ENCODE data around the gene ABHD2. TPM values are rescaled to one million over a fixed set of nuclear protein-coding genes. Genes with fewer than 3 reads are reported as not detected.
"Not testable (repeated sequence)": the region's sequence is repeated elsewhere in the genome, so short reads cannot be mapped to it uniquely, and the experiment has no call there.

ABHD2 gene
- total RNA-seq, 1 donor: 168 TPM

DNA sequence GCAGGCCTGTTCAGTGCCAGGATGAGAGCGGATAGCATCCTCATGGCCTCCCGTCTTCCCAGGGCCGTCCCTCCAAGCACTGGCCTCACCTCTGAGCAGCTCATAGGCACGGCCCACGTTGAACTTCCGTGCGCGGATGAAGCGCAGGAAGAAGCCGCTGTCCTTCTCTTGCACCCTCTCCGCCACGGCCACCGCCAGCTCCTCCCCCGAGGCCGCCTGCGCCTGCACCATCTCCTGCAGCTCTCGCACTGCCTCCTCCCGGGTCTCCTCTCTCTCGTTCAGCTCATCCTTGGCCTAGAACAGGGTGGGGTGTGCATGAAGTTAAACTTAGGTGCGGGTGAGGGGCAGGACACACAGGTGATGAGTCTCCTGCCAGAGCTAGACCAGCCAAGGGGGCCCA lies 128.8 kb downstream of the ABHD2 start:
- DNase-seq (ENCODE audit: low read depth in 2 of 3, low spot score in 2 of 3): no peak

GRCh38 chr15:89217686-89218376 lies 129.6 kb downstream of the ABHD2 start:
- no peak for DNase-seq (ENCODE audit: low read depth in 2 of 3, low spot score in 2 of 3)

- no peak for DNase-seq (ENCODE audit: low read depth in 2 of 3, low spot score in 2 of 3)
Measured at GRCh38 chr15:89218531-89218930, 130.3 kb downstream of the ABHD2 start.

DNA sequence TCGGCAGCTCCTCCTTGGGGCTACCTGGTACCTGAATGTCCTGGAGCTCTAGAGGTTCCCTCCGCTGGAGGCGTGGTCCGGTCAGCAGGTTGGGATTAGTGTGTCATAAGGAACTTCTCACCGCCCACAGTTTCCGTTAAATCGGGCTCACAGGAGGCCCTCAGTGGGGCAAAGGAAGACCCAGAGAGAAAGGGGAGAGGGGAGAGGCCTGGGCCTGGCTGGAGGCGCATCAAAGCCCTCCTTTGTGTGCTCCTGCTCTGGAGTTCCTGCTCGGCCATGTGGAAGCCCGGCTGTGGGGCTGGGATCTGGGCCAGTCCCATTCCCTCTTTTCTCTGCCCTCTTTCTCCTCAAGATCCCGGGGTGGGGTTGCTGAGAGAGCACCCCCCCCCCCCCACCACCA lies 133.3 kb downstream of the ABHD2 start, which contains the start of gene RLBP1:
Gene RLBP1, minus strand, starts transcription at position 37 of the 400 bp plus-strand sequence. CDS start 2,604 bp downstream, outside the sequence.
- DNase-seq (ENCODE audit: low read depth in 2 of 3, low spot score in 2 of 3): no peak

DNA sequence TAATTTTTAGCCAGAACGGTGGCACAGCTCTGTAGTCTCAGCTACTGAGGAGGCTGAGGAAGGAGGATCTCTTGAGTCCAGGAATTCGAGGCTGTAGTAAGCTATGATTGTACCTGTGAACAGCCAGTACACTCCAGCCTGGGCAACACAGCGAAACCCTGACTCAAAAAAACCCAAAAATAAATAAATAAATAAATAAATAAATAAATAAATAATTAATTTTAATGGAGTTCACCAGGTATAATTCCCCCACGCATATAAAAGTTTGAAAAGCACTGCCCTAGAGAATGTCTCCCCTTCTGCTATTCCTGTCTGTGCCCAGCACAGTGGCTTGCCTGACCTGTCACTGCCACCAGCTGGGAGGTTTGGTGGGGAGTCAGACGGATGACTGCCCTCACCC lies 137.3 kb downstream of the ABHD2 start:
- DNase-seq (ENCODE audit: low read depth in 2 of 3, low spot score in 2 of 3): no peak

DNA sequence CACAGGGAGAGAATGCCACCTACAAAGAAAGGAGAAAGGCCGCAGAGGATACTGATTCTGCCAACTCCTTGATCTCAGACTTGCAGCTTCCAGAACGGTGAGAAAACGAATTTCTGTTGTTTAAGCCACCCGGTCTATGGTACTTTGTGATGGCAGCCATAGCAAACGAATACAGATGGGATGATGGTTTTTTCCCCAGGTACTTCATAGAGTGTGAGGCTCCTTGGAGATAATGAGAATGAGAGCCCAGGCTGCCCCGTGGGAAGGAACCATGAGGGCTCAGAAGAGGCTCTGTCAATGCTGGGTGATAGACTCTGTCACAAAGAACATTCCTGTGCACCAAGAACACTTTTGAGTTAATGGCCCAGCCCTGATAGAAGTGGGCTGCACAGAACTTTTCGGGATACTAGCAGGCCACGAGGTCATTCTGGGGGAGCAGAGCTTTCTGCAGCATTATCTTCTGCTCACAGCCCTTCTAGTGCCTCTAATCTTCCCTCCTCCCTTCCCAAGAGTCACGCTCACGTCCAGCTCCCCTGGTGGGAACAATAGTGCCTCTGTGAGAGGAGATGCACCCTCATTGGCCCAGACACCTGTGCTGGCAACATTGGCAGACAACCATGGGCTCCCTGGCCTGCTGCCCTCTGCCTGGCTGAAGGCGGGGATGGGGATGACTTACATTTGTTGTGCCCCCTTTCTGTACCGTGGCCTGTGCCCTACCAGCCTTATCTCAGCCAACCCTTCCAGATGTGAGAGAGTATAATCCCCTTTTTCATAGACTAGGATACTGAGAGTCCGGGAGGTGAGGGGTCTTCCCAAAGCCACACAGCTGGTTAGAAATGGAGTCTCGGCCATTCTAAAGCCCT lies 138.3 kb downstream of the ABHD2 start:
- DNase-seq (ENCODE audit: low read depth in 2 of 3, low spot score in 2 of 3): no peak

- no peak for DNase-seq (ENCODE audit: low read depth in 2 of 3, low spot score in 2 of 3)
Measured at GRCh38 chr15:89227425-89227824, 139.2 kb downstream of the ABHD2 start.

DNA sequence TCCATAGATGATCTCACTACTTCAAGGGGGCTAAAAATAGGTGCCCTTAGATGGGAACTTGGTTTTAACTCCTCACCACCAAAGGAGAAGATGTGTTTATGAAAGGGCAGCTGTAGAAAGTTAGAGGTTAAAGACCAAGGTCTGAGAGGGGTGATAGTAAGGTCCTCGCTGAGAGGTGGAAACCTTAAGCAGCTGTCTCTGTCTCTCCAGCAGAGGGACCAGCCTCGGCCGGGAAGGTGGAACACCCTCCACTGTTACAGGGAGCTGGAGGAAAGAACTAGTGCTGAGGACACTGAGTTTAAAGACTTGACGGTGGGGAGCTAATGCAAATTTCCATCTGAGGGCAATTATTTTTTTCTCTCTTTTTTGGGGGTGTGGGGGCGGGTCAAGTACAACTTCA lies 142.0 kb downstream of the ABHD2 start:
- DNase-seq (ENCODE audit: low read depth in 2 of 3, low spot score in 2 of 3): no peak

- DNase-seq (ENCODE audit: low read depth in 2 of 3, low spot score in 2 of 3): no peak
Measured at GRCh38 chr15:89231832-89232231, 143.6 kb downstream of the ABHD2 start.

- DNase-seq (ENCODE audit: low read depth in 2 of 3, low spot score in 2 of 3): not testable (repeated sequence)
Measured at GRCh38 chr15:89239883-89240810, 151.9 kb downstream of the ABHD2 start.

DNA sequence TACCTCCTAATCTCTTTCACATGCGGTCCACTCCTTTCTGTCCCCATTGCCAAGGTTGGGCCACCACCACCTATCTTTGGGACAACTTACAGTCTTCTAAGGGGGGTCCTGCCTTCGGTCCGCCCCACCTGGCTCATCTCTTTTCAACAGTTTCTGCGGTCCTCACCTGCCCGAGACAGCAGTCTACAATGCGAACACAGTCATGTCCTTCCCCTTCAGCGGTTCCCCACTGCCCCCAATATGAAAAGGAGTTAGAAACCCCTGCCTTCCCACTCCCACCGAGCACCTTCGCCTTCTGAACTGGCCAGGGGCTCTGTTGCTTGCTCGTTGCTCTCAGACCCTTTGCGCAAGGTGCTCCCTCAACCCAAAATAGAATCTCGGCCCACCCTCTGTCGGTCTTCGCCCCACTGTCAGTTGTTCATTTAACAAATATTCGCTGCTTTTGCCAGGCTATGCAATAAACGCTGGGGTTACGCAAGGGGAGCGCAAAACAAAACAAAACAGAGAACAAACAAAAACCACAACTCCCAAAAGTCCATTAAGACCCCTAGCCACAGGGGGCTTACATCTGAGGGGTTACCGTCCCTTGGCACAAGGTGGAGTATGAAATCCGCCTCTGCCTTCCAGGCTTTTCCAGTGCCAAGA lies 154.9 kb downstream of the ABHD2 start:
- no peak for DNase-seq (ENCODE audit: low read depth in 2 of 3, low spot score in 2 of 3)

- peak; percentile 85 to 96 (median 94) for DNase-seq (ENCODE audit: low read depth in 2 of 3, low spot score in 2 of 3)
Measured at GRCh38 chr15:89243691-89244573, 155.7 kb downstream of the ABHD2 start, which contains the start of gene FANCI. TSS of gene FANCI (plus strand) at chr15:89243979. CDS start at chr15:89247648, 3,669 bp downstream.

- no peak for DNase-seq (ENCODE audit: low read depth in 2 of 3, low spot score in 2 of 3)
Measured at GRCh38 chr15:89244574-89244903, 156.3 kb downstream of the ABHD2 start.

DNA sequence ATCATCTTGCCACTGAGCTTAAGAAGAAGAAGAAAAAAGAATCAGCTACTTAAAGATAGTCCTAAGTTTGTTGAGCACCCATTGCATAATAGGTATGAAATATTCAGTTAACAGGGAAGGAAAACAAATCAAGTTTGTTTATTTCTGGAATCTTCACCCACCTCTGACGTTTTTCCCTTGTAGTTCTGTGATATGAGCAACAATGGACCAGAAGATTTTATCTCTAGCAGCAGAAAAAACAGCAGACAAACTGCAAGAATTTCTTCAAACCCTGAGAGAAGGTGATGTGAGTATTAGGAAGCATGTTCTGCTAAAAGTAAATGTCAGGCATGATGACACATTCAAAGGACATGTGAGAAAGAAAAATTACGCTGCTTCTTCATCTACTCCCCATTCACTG lies 159.2 kb downstream of the ABHD2 start:
- DNase-seq (ENCODE audit: low read depth in 2 of 3, low spot score in 2 of 3): no peak

DNA sequence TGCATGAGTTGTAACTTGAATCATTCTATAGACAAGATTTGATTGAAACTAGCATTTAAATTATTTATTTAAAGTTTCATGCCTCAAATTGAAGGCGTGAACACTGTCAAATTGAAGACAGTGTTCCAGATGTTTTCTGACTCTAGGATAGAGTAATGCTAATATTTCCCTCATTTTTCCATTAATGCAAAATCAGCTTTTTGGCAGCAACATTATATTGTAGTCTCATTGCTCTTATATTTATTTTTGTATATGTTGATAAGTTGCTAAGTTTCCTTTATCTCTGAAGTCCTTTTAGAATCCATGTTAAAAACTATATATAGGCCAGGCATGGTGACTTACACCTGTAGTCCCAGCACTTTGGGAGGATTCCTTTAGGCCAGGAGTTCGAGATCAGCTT lies 160.3 kb downstream of the ABHD2 start:
- DNase-seq (ENCODE audit: low read depth in 2 of 3, low spot score in 2 of 3): no peak

DNA sequence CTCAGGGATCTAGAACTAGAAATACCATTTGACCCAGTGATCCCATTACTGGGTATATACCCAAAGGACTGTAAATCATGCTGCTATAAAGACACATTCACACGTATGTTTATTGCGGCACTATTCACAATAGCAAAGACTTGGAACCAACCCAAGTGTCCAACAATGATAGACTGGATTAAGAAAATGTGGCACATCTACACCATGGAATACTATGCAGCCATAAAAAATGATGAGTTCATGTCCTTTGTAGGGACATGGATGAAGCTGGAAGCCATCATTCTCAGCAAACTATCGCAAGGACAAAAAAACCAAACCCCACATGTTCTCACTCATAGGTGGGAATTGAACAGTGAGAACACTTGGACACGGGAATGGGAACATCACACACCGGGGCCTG lies 161.9 kb downstream of the ABHD2 start:
- DNase-seq (ENCODE audit: low read depth in 2 of 3, low spot score in 2 of 3): not testable (repeated sequence)
